Stimulated activated CD4-positive, alpha-beta T cell treated with anti-CD3 and anti-CD28 coated beads, Interleukin-12 subunit alpha, Interleukin-12 subunit beta, amount 100 ng/mL, for 48 hours (primary cell): ENCODE data around the gene CCNK.

Experiments
- DNase-seq, 3 donors: peaks; one replicate each; pipeline ENCODE4 v3.0.0-alpha.2; 2020; ENCODE audit warnings: low read depth in 2 of 3, low spot score in 1 of 3

Gene CCNK

DNA sequence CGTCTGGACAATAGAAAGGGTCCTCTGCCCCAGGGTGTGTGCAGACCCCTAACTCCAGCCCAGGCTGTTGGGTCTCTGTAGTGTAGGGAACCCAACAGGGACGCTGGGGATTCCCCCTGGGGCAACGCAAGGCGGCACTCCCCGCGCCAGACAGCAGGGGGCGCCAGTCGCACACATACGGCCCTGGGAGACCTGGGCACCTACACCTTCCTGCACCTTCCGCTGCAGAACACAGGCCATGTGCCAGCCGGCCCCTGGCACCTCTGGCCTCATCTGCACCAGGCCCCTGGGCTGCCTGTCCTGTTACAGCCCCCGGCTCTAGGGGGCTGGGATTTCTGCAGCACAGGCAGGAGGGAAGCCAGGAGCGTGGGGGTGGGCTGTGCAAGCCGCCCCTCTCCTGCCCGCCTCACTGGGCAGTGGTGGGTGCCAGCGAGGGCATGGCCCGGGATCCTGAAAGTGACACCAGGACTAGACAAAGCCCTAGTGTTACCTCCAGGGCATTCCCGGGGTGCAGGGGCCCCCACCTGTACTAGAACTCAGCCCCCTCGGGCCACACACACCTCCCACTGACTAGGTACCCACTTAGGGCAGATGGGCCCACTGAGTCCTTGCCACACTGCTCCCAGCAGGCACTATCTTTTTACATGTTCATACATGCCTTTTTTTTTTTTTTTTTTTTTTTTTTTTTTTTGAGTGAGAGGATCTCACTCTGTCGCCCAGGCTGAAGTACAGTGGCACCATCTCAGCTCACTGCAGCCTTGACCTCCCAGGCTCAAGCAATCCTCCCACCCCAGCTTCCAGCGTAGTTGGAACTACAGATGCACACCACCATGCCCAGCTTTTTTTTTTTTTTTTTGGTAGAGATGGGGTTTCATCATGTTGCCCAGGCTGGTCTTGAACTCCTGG is 37.5 kb downstream of the CCNK start:
- peak; percentile 69 to 85 (median 72) for DNase-seq

DNA sequence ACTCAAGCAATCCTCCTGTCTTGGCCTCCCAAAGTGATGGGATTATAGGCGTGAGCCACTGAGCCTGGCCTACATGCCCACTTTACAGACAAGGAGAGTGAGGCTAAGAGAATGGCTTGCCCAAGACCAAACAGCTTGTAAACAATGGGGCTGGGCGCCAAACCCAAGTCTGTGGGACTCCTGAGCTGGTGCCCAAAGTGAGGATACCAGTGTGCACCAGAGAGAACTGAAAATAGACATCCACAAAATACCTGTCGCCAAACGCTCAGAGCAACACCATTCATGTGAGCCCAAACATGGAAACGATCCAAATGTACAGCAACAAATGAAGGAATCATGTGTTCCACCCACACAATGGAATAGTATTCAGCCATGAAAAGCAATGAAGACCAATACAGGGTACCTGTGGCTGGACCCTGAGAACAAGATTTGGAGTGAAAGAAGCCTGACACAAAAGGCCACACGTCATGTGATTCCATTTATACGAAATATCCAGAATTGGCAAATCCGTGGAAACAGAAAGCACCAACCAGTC is 38.2 kb downstream of the CCNK start:
- DNase-seq, result no peak

DNA sequence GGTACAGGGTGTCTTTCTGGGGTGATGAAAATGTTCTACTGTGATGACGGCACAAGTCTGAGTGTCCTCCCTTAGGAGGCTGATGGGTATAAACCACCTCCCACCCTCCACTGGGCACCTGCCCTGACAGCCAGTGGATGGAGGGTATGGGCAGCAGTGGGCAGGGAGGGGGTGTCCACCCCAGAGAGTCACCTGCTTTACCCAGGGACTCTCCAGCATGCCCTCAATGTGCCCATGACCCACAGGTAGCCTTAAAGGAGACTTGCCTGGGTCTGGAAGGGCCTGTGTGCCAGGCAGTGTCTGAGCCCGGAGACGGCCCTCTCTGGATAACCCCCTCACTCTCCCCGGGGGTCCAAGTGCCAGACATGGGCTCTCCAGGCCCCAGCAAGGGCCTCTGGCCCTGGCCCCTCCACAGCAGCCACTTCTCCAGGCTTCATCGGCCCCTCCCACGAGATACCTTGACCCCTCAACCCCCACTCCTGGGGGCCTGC is 38.8 kb downstream of the CCNK start:
- no peak for DNase-seq

DNA sequence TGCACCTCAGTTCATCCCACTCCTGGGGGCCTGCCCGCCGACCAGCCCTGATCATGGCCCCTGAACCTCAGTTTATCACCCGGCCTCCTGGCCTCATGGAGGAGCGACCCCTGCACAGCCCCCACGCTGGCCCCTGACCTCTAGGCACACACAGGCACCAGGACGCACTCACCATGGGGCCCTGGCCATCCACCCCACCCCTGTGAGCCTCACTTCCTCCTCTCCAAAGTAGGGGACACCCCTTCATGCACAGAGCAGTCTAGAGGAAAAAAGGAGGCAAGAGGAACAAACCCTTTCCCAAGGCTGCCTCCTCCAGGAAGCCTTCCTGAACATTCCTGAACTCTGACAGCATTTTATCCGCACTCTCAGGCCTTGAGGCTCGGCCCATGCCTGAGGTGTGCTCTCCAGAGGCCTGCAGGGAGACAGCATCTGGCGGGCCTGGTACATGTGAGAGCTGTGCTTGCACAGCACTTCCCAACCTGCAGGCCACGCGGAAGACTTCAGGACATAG is 39.4 kb downstream of the CCNK start:
- no peak for DNase-seq

DNA sequence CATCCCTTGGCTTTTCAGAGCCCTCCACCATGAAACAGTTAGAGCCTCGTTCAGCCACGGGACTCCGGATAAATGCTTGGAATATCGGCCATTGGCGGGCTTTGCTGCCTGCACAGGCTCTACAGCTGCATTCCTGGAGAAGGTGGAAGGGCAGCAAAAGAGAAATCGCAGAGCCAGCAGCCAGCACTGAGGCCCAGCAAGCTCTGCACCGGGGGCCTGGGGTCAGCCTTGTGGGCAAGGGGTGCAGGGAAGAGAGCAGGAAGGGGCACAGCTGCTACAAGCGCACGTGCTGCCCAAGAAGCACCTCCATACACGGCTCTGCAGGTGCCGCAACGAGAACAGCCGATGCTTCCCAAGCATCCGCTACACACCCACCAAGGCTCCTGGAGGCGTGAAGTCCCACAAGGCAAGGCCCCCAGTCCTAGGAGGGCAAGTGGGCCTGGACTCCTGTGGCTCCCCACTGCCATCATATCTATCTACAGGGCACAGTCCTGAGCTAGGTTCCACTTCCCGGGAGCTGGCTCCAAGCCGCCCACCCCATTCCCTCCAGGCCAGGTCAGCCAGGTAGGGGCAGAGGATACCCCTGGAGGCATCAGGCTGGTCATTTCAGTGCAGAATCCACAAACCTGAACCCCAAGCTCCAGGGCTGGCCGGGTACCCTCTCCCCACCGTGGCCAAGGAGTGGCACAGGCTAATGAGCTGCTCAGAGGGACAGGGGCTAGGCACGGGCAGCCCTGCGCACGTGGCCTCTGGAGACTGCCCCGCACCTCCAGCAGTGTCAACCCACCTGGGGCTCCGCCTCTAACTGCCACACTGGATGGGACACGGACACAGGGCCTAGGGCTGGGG is 40.2 kb downstream of the CCNK start:
- no peak for DNase-seq

DNA sequence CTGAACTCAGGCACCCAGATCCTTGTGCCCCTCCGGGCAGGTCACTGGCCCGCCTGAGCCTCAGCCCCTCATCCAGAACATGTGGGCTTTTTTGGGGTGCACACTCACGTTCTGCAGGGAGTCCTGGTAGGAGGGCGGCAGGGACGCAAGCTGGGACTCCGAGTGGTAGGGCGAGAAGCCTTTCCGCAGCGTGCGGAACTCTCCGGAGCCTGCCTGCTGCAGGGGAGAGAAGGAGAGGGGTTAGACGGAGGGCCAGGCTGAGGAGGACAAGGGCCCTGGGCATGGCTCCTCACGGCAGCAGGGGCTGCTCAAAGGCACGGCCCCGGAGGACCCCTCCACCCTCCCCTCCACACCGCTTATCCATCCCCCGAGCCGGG is 40.8 kb downstream of the CCNK start:
- DNase-seq, result no peak

DNA sequence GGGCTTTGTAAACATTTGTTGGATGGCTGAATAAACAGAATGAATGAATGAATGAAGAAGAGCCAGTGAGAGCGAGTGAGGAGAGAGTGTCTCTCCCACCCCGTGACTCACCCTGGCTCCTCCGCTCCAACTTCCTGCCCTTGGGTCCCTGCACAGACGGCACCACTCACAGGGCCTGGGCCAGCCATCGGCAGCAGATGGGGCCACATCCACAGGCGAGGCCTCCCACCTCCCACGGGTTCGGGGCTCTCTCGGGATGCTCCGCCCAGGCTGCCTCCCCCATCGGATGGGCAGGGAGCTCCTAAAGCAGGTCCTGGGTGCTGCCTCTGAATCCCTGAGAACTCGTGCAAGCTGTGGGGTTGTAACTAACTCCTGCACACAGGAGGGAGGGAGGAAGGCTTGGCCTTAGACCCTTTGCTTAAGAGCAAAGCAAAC is 41.3 kb downstream of the CCNK start:
- no peak for DNase-seq

DNA sequence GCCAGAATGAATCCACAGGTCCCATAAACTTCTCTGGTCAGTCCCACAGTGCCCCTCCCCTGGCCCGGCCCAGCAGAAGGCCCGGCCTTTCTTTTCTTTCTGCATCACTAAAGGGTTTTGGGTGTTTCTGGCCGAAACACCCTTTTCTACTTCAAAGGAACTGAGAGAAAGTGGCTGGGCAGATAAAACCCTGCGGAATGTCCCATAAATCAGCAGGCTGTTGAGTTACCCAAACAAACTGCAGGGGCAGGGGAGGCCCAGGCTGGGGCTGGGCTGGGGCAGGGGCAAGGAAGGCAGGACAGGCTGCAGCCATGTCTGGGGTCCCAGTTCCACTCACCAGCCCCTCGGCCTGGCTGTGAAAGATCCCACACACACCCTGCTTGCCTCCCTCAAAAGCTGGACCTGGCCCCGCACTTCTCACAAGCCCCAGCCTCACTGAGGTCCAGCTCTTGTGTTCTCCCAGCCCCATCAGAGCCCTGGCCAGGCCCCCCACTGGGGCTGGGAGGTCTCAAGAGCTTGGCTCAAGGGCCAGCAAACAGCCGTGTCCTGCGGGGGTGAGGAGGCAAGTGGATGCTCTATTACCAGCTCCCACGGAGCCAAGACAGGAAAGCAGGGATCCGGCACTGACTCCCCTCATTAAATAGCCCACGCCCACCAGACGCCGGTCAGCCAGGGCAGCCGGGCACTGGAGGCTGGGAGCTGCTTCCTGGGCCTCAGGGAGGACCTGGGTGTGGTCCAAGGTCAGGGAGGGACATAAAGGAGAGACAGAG is 41.9 kb downstream of the CCNK start:
- no peak for DNase-seq

DNA sequence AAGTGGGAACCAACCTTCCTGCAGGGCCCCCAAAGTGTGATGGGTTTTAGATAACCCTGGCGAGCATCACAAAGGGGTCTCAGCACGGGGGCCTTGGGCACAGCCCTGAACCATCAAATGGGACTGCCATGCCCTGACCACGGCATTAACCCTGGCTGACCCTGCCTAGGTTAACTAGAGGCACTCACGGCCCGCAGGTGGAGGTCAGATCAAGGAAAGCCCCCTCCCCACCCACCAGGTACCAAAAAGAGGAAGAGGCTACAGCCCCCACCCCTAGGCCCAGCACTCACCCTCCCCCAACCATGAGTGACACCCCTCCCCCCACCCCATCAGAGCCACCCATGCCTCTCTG is 42.5 kb downstream of the CCNK start:
- DNase-seq, result no peak

DNA sequence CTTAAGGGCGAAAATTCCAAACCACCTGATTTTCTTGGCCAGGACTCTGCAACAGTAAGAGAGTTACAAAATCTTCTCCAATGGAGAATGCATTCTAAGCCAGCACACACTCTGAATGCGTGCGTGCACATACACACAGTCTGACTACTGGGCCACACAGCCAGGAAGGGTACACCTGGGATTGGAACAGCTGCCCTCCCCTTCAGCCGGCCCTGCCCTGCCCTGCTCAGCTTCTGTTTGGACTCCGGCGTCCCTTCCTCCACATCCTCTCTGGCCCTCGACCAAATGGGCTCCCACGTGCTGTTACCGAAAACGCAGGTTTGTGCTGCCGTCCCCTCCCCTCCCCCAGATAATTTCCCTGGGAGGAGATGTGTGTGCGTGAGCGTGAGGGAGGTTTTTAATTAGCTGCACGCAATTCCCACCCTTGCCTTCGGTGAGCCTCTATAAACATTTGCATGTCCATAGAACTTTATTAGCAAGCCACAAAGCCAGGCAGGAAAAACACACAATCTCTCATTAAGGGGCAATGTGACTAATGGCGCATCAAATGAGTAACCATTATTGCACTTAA is 43.0 kb downstream of the CCNK start:
- no peak for DNase-seq

DNA sequence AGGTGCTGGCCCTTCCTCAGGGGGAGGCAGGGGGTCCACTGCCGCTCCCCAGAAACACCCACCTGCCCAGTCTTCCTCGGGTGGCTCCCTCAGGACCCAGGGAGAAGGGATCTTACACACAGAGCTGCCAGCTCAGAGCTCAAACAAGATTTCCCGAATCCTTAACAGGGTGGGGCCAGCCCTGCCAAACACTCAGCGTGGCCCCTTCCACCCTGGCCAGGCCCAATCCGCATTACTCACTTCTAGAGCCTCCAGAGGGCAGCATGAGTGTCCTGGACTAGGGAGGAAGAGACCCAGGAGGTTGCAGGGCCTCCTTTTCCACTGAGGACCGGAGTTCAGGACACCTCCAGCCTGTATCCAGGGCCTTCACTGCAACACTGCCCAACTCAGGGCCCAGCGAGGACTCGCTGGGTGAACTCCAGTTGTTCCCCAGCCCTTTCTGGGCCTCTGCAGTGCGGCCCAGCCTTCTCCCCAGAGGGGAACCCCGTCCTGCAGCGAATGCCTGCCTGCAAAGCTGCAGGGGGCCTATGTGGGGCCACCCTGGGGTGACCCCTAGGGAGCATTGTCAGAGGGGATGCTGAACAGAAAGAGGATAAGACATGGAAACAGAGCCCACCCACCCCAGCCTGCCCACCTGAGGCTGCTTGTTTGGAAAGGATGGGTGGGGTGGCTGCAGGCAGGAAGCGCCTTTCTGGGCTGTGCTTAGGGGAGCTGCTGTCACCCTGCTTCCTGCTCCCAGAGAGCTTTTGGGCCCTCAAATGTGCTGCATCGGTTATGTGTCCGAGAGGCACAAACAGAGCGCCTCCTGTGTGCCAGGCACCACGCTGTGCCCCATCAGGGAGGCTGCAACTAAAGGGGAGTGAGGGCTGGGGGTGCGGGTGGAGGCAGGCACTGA is 43.8 kb downstream of the CCNK start:
- no peak for DNase-seq

DNA sequence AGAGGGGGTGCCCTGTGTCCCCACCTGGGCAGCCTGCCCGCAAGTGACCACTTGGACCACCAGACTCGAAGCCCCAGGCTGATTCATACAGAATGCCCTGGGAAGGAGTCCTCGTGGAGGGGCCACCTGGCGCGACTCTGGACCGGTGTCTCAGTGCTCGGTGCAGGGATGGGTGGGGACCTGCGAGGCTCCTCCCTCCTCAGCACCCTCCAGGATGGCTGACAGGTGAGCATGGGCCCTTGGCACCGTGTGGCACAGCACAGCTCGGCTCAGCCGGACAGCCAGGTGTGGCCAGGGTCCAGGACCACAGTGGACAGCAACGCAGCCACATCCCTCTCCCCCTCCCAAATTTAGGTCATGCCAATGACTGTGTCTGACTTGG is 44.5 kb downstream of the CCNK start:
- no peak for DNase-seq

DNA sequence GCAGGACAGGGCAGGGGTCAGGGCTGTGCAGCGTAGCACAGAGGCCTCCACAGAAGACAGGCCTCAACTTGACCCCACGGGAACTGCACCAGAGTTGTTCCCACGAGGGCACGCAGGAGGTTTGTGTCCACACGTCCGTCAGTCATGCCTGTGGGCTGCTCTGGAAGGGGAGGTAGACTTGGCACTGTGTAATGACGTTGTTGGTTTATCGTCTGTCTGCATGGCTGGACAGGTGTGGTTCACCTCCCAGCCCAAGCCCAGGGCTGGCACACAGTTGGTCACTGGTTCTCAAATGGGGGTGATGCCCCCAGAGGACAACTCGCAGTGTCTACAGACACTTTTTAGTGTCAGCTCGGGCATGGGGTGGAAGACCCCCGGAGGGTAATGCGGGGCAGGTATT is 45.8 kb downstream of the CCNK start:
- DNase-seq, result no peak

DNA sequence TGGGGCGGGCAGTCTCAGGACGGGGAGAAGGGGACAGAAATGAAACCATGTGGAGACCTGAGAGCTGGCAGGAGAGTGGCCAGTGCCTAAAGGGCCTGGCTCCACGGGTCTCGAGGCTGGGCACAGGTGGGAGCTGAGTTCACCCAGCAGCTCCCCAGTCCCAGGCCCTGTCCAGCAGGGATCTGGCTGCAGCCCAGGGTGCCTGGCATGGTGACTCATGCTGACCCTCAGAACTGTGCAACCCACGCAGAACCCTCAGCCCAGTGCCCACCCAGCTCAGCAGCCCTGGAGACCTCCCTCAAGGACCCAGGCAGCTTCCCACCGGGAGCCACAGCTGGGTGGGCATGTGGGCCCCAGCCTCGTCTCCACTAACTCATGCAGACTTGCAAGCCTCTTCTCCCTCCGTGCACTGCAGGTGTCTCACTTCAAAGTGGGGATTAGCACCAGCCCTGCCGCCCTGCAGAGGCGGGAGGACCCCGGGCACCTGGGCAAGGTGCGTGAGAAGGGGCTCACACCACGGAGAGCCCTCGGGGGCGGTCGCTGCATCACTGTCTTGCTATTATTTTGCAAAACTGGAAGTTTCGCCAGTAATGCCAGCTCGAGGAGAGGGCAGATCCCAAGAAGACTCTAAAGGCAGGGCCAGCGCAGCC is 46.3 kb downstream of the CCNK start:
- no peak for DNase-seq

DNA sequence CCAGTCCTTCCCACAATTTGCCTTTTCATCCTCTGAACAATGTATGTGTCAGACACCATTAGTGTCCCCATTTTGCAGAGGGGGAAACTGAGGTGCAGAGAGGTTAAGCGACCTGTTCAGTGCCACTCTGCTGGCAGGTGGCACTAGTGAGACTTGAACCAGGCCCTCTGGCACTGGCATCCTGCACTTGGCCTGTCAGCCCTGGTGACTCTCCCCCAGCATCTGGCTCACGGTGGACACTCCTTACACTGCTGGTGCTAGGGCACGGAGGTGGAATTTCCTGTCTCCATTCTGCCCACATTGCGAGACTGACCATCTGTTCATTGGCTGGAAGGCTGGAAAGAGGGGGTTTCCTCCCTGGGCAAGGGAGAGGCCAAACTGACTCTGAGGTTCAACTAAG is 48.7 kb downstream of the CCNK start:
- no peak for DNase-seq

DNA sequence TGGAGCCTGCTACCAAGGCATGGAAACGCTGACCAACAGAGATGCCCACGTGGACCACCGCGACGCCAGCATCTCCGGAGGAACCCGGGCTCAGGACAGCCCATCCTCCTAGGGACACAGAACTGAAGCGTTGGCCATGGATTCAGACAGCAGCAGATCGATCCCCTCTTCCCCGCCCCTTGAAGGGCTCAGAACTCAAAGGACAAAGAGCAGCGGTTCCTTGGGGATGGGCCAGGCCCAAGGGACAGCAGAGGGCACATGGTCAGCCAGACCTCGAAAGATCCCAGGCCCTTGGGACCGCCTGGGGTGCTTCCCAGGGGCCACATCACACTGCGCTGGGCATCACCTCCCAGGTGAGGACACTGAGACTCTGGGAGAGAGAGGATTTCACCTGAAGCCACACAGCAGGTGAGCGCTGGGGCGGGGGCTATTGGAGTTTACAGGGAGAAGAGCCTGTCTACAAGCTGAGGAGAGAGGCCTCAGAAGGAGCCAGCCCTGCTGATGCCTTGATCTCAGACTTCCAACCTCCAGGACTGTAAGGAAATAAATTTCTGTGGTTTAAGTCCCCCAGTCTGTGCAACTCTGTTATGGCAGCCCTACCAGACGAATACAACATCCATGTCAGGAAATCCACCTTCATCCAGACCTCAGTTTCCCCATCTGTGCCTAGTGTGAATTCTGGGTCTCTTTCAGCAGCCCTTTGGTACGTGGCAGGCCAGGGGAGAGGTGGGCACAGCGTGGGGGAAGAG is 49.4 kb downstream of the CCNK start:
- no peak for DNase-seq

DNA sequence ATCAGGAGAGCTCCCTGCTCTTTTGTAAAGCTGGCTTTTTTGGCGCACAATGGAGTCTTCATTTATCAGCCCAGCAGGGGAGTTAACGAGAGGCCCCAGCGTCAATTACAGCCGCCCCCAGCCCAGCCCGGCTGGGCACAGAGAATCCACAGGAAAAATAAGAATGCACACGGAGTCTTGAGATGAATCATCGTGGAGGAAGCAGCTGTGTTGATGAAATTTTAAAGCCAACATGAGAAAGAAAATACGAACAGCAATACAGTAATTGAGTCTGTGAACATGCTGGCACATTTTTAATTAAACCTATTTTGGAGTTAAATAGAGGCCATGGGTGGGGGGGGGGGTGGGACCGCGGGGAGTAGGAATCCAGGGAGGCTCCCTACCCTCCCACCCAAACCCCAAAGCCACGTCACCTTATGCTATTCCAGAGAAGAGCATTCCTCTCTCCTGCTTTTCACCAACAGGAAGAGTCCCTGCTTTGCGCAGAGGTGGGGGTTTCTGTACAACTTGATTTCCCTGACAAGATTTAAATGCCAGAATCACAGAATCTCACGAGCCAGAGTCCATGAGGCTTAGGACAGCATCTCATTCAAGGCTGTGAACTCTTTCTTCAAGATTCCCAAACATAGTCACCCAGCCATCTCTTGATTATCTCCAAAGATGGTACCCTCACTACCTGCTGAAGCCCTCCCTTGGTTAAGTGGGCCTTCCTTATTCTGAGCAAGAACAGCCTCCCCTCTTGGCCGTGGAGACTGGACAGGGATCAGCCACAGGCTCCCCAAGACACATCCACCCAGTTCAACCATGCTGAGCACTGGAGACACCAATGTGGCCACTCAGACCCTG is 50.3 kb downstream of the CCNK start:
- no peak for DNase-seq

DNA sequence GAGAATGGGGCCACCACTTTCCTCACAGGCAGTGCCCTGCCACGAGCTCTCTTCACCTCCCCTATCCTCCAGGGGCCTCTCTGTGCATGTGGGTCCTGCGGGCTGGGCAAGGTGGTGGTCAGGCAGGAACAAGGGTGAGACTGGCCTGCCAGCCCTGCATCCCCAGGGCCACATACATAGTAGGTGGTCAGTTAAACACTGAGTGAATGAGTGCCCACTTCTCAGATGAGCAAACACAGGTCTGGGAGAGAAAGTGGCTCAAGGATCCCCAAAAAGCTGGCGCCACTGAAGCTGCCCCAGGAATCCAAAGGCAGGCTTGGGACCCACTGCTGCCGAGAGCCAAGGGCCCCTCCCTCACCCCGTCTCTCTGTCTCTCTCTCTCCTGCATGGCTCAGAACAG is 51.1 kb downstream of the CCNK start:
- no peak for DNase-seq
